ENCODE results near the gene ADK.
"Not testable (repeated sequence)": the region's sequence is repeated elsewhere in the genome, so short reads cannot be mapped to it uniquely, and the experiment has no call there.

Gene ADK

GRCh38 chr10:74342991-74343390, 192.0 kb downstream of the ADK start:
- TF ChIP-seq, protein P1, sequence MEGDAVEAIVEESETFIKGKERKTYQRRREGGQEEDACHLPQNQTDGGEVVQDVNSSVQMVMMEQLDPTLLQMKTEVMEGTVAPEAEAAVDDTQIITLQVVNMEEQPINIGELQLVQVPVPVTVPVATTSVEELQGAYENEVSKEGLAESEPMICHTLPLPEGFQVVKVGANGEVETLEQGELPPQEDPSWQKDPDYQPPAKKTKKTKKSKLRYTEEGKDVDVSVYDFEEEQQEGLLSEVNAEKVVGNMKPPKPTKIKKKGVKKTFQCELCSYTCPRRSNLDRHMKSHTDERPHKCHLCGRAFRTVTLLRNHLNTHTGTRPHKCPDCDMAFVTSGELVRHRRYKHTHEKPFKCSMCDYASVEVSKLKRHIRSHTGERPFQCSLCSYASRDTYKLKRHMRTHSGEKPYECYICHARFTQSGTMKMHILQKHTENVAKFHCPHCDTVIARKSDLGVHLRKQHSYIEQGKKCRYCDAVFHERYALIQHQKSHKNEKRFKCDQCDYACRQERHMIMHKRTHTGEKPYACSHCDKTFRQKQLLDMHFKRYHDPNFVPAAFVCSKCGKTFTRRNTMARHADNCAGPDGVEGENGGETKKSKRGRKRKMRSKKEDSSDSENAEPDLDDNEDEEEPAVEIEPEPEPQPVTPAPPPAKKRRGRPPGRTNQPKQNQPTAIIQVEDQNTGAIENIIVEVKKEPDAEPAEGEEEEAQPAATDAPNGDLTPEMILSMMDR (IDR thresholded peaks at IDR 0.05), result no peak
- H3K4me3 ChIP-seq, result no peak overlapping the region
- DNase-seq (ENCODE audit: low spot score), result no peak
- H3K27ac ChIP-seq, result no peak overlapping the region

GRCh38 chr10:74343804-74344203, 192.8 kb downstream of the ADK start:
- Histone ChIP-seq H3K4me3 (no peak overlapping the region), H3K27ac (no peak overlapping the region)
- TF ChIP-seq, protein P1 (IDR thresholded peaks at IDR 0.05), result no peak
- DNase-seq (ENCODE audit: low spot score), result no peak

GRCh38 chr10:74344306-74344705, 193.3 kb downstream of the ADK start:
- Histone ChIP-seq H3K4me3 (no peak overlapping the region), H3K27ac (no peak overlapping the region)
- no peak for DNase-seq (ENCODE audit: low spot score)
- TF ChIP-seq, protein P1 (IDR thresholded peaks at IDR 0.05), result no peak

DNA sequence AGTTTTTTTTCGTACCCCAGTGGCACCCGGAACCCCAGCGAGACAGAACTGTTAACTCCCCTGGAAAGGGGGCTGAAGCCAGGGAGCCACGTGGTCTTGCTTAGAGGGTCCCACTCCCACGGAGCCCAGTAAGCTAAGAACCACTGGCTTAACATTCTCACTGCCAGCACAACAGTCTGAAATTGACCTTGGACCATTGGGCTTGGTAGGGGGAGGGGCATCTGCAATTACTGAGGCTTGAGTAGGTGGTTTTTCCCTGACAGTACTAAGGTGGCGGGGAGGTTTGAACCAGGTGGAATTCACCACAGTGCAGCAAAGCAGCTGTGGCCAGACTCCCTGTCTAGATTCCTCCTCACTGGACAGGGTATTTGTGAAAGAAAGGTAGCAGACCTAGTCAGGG, 196.5 kb downstream of the ADK start:
- TF ChIP-seq, protein P1 (IDR thresholded peaks at IDR 0.05), result no peak
- DNase-seq (ENCODE audit: low spot score), result no peak
- no peak overlapping the region for H3K27ac ChIP-seq
- no peak overlapping the region for H3K4me3 ChIP-seq

GRCh38 chr10:74353021-74353420, 202.0 kb downstream of the ADK start:
- DNase-seq (ENCODE audit: low spot score); H3K4me3 ChIP-seq; H3K27ac ChIP-seq: not testable (repeated sequence)

DNA sequence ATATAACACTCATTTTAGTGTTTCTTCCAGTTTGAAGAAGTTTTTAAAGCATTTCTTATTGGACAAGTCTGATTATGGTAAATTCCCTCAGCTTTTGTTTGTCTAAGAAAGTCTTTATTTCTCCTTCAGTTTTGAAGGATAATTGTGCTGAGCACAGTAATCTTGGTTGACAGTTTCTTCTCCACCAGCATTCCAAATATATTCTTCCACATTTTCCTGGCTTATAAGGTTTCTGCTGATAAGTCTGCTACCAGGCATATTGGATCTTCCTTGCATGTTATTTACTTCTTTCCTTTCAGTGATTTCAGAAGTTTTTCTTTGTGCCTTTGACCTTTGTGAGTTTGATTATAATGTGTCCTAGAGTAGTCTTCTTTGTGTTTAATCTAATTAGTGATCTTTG, 210.7 kb downstream of the ADK start:
- TF ChIP-seq, protein P1 (IDR thresholded peaks at IDR 0.05), result no peak
- DNase-seq (ENCODE audit: low spot score), result no peak
- no peak overlapping the region for H3K4me3 ChIP-seq
- no peak overlapping the region for H3K27ac ChIP-seq

DNA sequence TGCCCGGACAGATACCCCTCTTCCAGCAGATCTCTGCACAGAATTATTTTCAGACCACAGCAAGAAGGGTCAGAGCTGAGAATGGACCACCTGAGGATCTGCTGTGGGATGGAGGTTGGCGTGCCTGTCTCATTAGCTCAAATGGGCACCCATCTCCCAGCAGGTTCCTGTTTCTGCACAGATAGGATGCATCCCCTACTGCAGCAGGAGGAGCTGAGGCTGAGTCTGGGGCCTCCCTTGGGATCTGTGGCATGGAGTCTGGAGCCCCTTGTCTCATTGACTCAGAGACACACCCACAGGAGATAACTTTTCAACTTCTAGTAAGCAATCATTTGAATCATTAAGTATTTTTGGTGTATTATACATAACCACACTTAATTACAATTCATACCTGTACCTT, 212.7 kb downstream of the ADK start:
- Histone ChIP-seq H3K27ac (no peak overlapping the region), H3K4me3 (no peak overlapping the region)
- TF ChIP-seq, protein P1 (IDR thresholded peaks at IDR 0.05), result no peak
- DNase-seq (ENCODE audit: low spot score), result no peak

DNA sequence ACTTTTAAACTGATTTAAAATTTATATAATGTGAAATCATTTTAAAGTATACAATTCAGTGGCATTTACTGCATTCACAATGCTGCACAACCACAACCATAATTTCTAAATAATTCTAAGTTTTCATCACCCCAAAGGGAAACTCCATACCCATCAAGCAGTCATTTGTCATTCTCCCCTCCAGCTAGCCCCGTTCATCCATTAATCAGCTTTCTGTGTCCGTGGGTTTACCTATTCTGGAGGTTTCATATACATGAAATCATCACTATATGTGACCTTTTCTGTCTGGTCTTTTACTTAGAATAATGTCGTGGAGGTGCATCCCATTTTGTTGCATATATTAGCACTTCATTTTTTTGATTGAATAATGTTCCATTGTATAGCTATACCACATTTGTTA, 214.1 kb downstream of the ADK start:
- H3K27ac ChIP-seq, result no peak overlapping the region
- no peak overlapping the region for H3K4me3 ChIP-seq
- TF ChIP-seq, protein P1 (IDR thresholded peaks at IDR 0.05), result no peak
- no peak for DNase-seq (ENCODE audit: low spot score)

All from coronary artery (tissue), 2 donors.